Left cardiac atrium (tissue), 4 donors: ENCODE measurements around the gene IQGAP3. TPM values are rescaled to one million over a fixed set of nuclear protein-coding genes. Genes with fewer than 3 reads are reported as not detected.
A peak's percentile ranks its signal among the peaks of the same experiment; 100 is the strongest.

Experiments
- ATAC-seq, 2 donors: fragments of 200-7000 bp; cut with Tn5 transposase; one replicate each; pipeline ENCODE4 v1.9.1; 2020; ENCODE audit warnings: mild to moderate bottlenecking in 2 of 2, moderate library complexity in 2 of 2
- DNase-seq: peaks from one replicate; pipeline ENCODE4 v3.0.0-alpha.2; 2020
- intact Hi-C, 2 donors: fragments of 100-400 bp; cut with DNase I; formaldehyde crosslinking; loops; one replicate each; pipeline versions ENCODE4 v1.14.1 to v1.15.1; 2022 to 2023
- total RNA-seq, 2 donors: library from RNA; stranded (reverse); fragmentation: NEBNext Ultra II Directional; extraction: Animal tissue kit (Norgen Biotek cat#: 25700); gene quantifications; one replicate each; pipeline ENCODE4 v1.2.1, GENCODE V29; 2021
- donor health status: DM: no; HTN: yes; CAD: no.
- donor health status: DM: no; HTN: yes; CAD: no; lungs with severe emphysema.
- donor health status: DM: yes; HTN: yes; CAD: no.
- donor health status: Dilated cardiomyopathy.

The IQGAP3 gene
- total RNA-seq, 2 donors from 2014 or later: 0.26 to 0.94 TPM

- intact Hi-C loops: no loop called here
- DNase-seq: no peak
Measured at GRCh38 chr1:156493742-156494141, 78.6 kb downstream of the IQGAP3 start.

DNA sequence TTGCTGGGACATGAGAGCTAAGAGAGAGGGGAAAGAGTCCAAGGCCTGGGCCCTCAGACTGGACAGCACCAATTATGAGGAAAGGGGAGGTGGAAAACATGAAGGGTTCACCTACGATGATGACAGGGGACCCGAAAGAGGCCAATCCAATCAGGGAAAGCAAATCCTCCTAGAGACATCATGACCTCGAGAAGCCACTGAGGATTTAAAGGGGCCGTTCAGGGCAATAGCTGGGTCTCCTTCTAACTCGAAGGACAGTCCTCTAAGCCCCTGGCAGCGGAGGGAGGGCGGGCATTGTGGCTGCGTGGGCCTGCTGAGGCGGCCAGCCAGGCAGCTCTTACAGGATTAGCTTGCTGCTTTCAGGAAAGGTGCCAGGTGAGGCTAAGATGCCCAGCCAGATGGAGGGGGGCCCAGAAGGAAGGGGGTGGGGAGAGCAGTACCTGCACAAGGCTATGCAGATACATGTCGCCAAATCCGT is 79.2 kb downstream of the IQGAP3 start:
- DNase-seq: no peak
- peak in 1 of 2 donors; percentile 1 for ATAC-seq
- intact Hi-C loops: no loop called here

More at GRCh38 chr1:156493742-156494141, 78.6 kb downstream of the IQGAP3 start:
- no peak for ATAC-seq

GRCh38 chr1:156492591-156493080 is 79.7 kb downstream of the IQGAP3 start:
- DNase-seq: peak; percentile 56
- ATAC-seq: peak; percentile 3 to 21
- intact Hi-C loops: no loop called here

DNA sequence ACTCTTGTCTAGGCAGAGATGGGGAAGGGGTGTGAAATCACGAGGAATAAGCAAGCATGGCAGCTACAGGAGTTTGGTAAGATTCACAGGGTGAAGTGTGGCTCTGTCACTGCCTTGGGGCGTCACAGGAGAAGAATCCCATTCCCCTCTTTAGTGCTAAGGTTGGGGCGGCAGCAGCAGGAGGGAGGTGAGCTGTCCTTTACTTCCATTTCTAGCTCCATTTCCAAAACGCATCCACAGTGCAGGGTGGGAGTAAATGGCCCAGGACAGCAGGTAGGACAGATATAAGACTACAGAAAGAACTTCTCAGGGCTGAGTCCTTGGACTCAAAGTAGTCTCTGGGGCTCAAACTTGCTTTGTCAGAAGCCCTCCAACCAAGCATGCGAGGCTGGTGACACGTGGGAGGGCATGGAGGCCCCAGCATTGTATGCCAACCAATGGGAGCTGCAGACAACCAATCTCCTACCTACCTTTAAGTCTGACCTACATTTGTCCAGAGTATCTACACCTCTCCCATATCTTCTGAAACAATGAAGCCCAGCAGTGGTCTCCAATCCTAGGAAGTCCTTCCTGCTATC is 80.3 kb downstream of the IQGAP3 start:
- no peak for DNase-seq
- ATAC-seq: no peak
- intact Hi-C loops: no loop called here

- DNase-seq (no peak), ATAC-seq (no peak)
- intact Hi-C loops: no loop called here
Measured at GRCh38 chr1:156491151-156491949, 81.0 kb downstream of the IQGAP3 start.

DNA sequence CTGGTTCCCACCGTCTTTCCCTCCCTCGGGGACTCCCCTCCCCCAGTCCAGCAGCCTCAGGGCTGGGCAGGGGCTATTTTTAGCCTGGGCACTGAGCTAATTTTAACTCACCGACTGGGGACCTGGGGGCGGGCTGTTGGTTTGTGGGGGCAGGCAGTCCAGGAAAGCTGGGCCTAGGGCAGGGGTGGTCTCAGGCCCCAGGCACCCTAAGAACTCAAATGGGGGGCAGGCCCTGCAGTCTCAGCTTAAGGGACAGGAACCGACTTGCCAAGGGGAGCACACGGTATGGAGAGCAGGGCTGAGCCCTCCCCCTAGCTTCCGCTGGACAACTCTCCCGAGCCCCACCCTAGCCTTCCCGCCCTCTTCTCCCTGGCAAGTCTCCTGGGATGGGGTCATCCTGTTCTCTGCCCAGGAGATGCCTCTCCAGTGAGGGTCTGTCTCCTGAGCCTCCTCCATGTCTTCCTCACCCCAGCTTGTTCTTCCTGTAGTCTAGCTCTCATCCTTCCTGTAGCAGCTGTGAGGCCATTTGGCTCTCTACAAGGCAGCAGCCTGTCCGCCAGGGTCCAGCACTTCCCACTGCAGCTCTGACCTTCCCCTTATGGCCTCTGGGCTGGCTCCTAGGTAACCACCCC is 81.8 kb downstream of the IQGAP3 start:
- intact Hi-C loops: no loop called here
- ATAC-seq (peak; percentile 64 to 71), DNase-seq (peak; percentile 60)

DNA sequence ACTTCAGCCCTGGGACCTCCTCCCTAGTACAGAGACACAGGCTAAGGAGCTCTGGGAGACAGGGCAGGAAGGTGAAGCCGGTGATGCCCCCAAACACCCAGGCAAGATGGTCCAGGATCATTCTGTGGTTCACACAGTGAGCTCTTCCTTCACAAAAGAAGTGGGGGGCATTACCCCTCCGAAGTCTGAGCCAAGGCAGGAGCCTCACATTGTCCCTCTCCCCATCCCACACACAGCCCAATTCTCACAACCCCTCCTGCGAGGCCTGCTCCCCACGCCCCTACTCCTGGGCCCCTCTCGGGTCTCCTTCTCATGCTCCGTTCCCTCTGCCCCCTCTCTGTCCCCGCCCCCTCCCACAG is 82.5 kb downstream of the IQGAP3 start:
- ATAC-seq: no peak
- DNase-seq: no peak
- intact Hi-C loops: loop anchor here in 1 of 2 donors (10.0 kb wide), 1 partner anchor 115 kb away; the partner anchor contains the start of gene GPATCH4

DNA sequence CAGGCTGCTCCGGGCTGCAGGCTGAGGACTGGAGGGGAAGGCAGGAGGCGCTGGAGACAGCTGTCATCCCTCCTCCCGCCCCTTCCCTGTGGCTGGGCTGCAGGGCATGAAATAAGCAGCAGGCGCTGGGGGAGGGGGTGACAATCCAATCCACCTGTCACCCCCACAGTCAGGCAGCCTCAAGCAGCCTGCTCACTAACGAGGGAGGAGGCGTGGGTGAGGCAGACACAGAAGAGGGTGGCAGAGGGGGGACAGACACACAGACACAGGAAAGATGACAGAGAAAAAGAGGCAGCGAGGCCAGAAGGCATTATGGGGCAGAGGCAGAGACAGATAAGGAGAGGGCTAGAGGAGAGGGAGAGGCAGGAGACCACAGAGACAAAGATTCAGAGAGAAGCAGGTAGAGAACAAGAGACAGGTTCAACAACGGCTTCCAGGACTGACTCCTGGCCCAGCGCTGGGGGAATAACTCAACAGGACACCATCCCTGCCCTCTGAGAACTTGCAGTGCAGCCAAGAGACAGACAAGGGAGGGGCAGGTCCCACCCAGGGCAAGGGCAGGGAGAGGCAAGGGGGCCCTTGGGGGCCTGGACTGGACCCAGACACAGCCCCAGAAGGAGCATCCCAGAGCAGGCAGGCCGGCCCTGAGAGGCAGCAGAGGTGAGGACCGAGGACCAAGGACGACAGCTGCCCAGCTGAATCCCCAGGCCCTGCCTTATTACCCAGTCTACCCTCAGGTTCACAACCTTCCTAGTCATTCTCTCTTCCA is 83.0 kb downstream of the IQGAP3 start:
- ATAC-seq (peak; percentile 58 to 70), DNase-seq (peak; percentile 63)
- intact Hi-C loops: loop anchor here in 1 of 2 donors (10.0 kb wide), 1 partner anchor 115 kb away; the partner anchor contains the start of gene GPATCH4

- ATAC-seq (no peak), DNase-seq (no peak)
- intact Hi-C loops: loop anchor here in 1 of 2 donors (10.0 kb wide), 1 partner anchor 116 kb away; the partner anchor contains the start of gene GPATCH4
Measured at GRCh38 chr1:156488566-156489165, 83.7 kb downstream of the IQGAP3 start.

DNA sequence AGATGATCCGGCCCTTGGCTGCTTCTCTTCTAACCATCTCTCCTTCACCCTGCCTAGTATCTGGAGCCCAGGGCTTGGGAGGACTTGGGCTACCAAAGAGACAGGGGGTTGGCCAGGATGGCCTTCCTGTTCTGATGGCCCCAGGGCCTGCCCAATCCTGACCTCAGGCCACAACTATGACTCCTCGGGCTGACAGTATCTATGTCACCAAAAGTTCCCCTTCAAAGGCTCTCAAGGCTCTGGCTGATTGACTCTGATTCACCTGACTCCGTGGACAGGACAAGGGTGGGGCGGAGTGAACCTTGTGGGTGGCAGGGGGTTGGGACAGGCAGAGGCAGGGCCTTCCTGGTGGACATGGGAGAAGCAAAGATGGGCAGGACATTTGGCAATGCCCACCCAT is 84.5 kb downstream of the IQGAP3 start:
- DNase-seq: no peak
- intact Hi-C loops: loop anchor here in 1 of 2 donors (10.0 kb wide), 1 partner anchor 117 kb away; the partner anchor contains the start of gene GPATCH4
- no peak for ATAC-seq

GRCh38 chr1:156486421-156487344 is 85.7 kb downstream of the IQGAP3 start:
- intact Hi-C loops: loop anchor here in 1 of 2 donors (10.0 kb wide), 1 partner anchor 118 kb away; the partner anchor contains the start of gene GPATCH4
- no peak for DNase-seq
- ATAC-seq: no peak

GRCh38 chr1:156485984-156486383 is 86.4 kb downstream of the IQGAP3 start:
- DNase-seq: no peak
- intact Hi-C loops: loop anchor here in 1 of 2 donors (10.0 kb wide), 1 partner anchor 119 kb away; the partner anchor contains the start of gene GPATCH4
- ATAC-seq: no peak

DNA sequence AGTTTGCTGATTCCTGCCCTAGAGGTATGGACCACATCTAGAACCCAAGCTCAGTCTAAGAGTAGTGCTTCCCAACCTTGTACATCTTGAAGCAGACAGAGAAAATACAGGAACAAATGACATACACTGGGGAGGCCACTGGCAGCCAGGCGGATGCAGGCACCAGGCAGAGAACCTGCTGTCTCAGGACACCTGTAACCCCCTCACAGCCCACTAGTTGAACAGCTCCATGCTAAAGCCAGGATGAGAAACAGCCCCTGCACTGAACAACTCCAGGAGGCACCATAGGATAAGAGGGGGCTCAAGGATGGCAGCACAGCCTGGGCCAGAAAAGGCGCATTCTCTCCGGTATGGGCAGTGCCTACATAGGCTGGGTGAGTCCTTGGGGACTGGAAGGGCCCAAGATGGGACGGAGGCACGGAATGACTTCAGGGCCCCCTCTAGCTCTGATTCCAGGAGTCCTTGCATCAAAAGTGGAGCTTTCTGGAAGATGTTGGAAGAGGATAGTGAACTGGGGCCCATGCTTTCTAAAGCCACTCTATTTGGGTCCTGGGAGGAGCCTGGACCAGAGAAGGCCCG is 87.8 kb downstream of the IQGAP3 start:
- intact Hi-C loops: loop anchor here in 1 of 2 donors (10.0 kb wide), 1 partner anchor 120 kb away; the partner anchor contains the start of gene GPATCH4
- DNase-seq (no peak), ATAC-seq (no peak)

DNA sequence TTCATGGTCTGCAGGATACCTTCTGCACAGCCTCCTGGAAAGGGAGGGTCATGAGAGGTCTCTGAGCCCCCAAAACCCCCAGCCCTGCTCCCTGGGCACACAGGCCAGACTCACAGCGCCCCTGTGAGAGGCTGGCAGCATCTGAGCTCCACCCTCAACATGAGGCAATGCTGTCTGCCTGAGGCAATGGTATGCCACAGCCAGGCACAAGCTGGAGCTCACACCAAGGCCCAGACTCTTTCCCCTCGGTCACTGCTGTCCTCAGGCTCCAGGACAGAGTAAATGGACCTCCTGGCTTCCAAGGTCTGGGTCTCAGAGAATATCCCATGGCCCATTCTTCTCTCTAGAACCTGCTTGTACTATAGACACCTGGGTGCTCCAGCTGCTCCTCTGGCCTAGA is 89.0 kb downstream of the IQGAP3 start:
- ATAC-seq: no peak

GRCh38 chr1:156482276-156482675 is 90.1 kb downstream of the IQGAP3 start:
- intact Hi-C loops: loop anchor here in 1 of 2 donors (10.0 kb wide), 1 partner anchor 123 kb away; the partner anchor contains the start of gene GPATCH4
- DNase-seq: no peak
- no peak for ATAC-seq

More for the DNA sequence above, 89.0 kb downstream of the IQGAP3 start:
- intact Hi-C loops: loop anchor here in 1 of 2 donors (10.0 kb wide), 1 partner anchor 121 kb away; the partner anchor contains the start of gene GPATCH4
- no peak for DNase-seq

DNA sequence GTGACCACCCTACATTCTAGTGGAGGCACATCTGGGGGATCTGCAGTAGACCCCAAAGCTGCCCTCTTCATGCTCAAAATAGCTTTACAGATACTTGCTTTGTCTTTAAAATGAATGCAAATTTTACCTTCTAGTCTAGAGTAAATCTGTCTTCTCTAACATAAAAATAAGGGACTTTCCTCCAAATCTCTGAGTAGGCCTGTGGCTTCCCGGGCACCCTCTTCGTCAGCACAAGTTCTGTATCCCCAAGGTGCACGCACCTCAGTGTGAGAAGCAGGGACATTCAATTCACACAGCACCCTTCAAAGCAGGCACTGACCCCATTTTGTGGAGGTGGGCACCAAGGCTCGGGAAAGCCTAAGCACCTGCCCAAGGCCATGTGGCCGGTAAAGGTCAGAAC is 90.8 kb downstream of the IQGAP3 start:
- ATAC-seq (no peak), DNase-seq (no peak)
- intact Hi-C loops: loop anchor here in 1 of 2 donors (10.0 kb wide), 1 partner anchor 123 kb away; the partner anchor contains the start of gene GPATCH4
